Hepatic stellate cell (primary cell): ENCODE measurements around the gene GET4.
A peak's percentile ranks its signal among the peaks of the same experiment; 100 is the strongest.
"Not testable (repeated sequence)": the region's sequence is repeated elsewhere in the genome, so short reads cannot be mapped to it uniquely, and the experiment has no call there.

Experiments used
- DNase-seq: peaks from one replicate; pipeline ENCODE4 v3.0.0; 2011; ENCODE audit warnings: low spot score

Gene GET4

GRCh38 chr7:845731-846130 is 30.6 kb upstream of the GET4 start:
- DNase-seq = no peak

GRCh38 chr7:846958-847650 is 29.2 kb upstream of the GET4 start:
- DNase-seq = not testable (repeated sequence)

- DNase-seq = not testable (repeated sequence)
Observed at GRCh38 chr7:847728-848127, 28.6 kb upstream of the GET4 start.

- no peak for DNase-seq
Observed at GRCh38 chr7:849145-849544, 27.2 kb upstream of the GET4 start.

GRCh38 chr7:849781-850180 is 26.6 kb upstream of the GET4 start:
- no peak for DNase-seq

- DNase-seq = no peak
Observed at GRCh38 chr7:851204-851603, 25.1 kb upstream of the GET4 start.

GRCh38 chr7:853366-854117 is 22.8 kb upstream of the GET4 start:
- no peak for DNase-seq

GRCh38 chr7:854118-854775 is 22.1 kb upstream of the GET4 start:
- DNase-seq = no peak

- no peak for DNase-seq
Observed at GRCh38 chr7:855686-856369, 20.5 kb upstream of the GET4 start.

GRCh38 chr7:856444-857095 is 19.8 kb upstream of the GET4 start:
- DNase-seq = no peak

GRCh38 chr7:857661-858060 is 18.7 kb upstream of the GET4 start:
- DNase-seq = no peak

- DNase-seq = no peak
Observed at GRCh38 chr7:859359-860030, 16.9 kb upstream of the GET4 start.

GRCh38 chr7:860149-860548 is 16.2 kb upstream of the GET4 start:
- DNase-seq = no peak

- DNase-seq = no peak
Observed at GRCh38 chr7:861222-861621, 15.1 kb upstream of the GET4 start.

- DNase-seq = no peak
Observed at GRCh38 chr7:862157-862556, 14.2 kb upstream of the GET4 start.

GRCh38 chr7:863106-863505 is 13.2 kb upstream of the GET4 start:
- DNase-seq = no peak

- no peak for DNase-seq
Observed at GRCh38 chr7:865921-866320, 10.4 kb upstream of the GET4 start.

- peak; percentile 95 for DNase-seq
Observed at GRCh38 chr7:867001-867405, 9.4 kb upstream of the GET4 start.

GRCh38 chr7:867406-868188 is 8.8 kb upstream of the GET4 start:
- DNase-seq = peak; percentile 74

- DNase-seq = no peak
Observed at GRCh38 chr7:868189-868486, 8.2 kb upstream of the GET4 start.

GRCh38 chr7:869348-869747 is 7.0 kb upstream of the GET4 start:
- DNase-seq = no peak
